Dedifferentiated amniotic fluid mesenchymal stem cell (primary cell): ENCODE measurements around the gene GRIN2D.
"Not testable (repeated sequence)": the region's sequence is repeated elsewhere in the genome, so short reads cannot be mapped to it uniquely, and the experiment has no call there.

Experiments used
- DNase-seq: peaks from one replicate; pipeline ENCODE4 v3.0.0-alpha.2; 2016; ENCODE audit errors: extremely low spot score

The GRIN2D gene

GRCh38 chr19:48371771-48372170 is 21.7 kb upstream of the GRIN2D start:
- DNase-seq = not testable (repeated sequence)

GRCh38 chr19:48372904-48373303 is 20.6 kb upstream of the GRIN2D start:
- no peak for DNase-seq

- no peak for DNase-seq
These were observed 19.9 kb upstream of the GRIN2D start for GRCh38 chr19:48373567-48373966.

- DNase-seq = no peak
These were observed 15.3 kb upstream of the GRIN2D start for GRCh38 chr19:48378194-48378570.

- no peak for DNase-seq
These were observed 14.4 kb upstream of the GRIN2D start for GRCh38 chr19:48379058-48379457.

- no peak for DNase-seq
These were observed 12.1 kb upstream of the GRIN2D start for GRCh38 chr19:48381178-48381950.

- DNase-seq = no peak
These were observed 11.2 kb upstream of the GRIN2D start for GRCh38 chr19:48382286-48382685.

GRCh38 chr19:48385461-48386087 is 7.9 kb upstream of the GRIN2D start:
- no peak for DNase-seq

GRCh38 chr19:48386981-48387380 is 6.5 kb upstream of the GRIN2D start:
- no peak for DNase-seq

- peak; percentile 62 for DNase-seq
These were observed 3.0 kb upstream of the GRIN2D start for GRCh38 chr19:48390188-48391099.

GRCh38 chr19:48391100-48392005 is 2.1 kb upstream of the GRIN2D start, which contains the start of gene KDELR1:
Gene KDELR1, minus strand, starts transcription at chr19:48391551. Its CDS starts 193 bp downstream, at chr19:48391358.
- DNase-seq = peak; percentile 52

GRCh38 chr19:48392006-48392344 is 1.5 kb upstream of the GRIN2D start:
- not testable (repeated sequence) for DNase-seq

- DNase-seq = no peak
These were observed 459 bp upstream of the GRIN2D start for GRCh38 chr19:48392860-48393558.

GRCh38 chr19:48394331-48395169 is 1.1 kb downstream of the GRIN2D start:
- no peak for DNase-seq

GRCh38 chr19:48395170-48395455 is 1.6 kb downstream of the GRIN2D start:
- no peak for DNase-seq

GRCh38 chr19:48395499-48395898 is 2.0 kb downstream of the GRIN2D start:
- DNase-seq = no peak

GRCh38 chr19:48396016-48396823 is 2.8 kb downstream of the GRIN2D start:
- DNase-seq = no peak

GRCh38 chr19:48396824-48397176 is 3.3 kb downstream of the GRIN2D start:
- DNase-seq = no peak
